Right renal cortex interstitium (tissue), 3 donors: Measurements from ENCODE around the gene YY1AP1. TPM values are rescaled to one million over a fixed set of nuclear protein-coding genes. Genes with fewer than 3 reads are reported as not detected.
"Not testable (repeated sequence)": the region's sequence is repeated elsewhere in the genome, so short reads cannot be mapped to it uniquely, and the experiment has no call there.

Experiments used
- DNase-seq, 3 donors: peaks; one replicate each; pipeline ENCODE4 v3.0.0-alpha.2; 2013; ENCODE audit warnings: low read depth in 3 of 3, low spot score in 2 of 3
- polyA plus RNA-seq, 3 donors: library from polyadenylated mRNA; unstranded; fragments of 120-200 nt; gene quantifications; one replicate each; pipeline ENCODE4 v1.2.1, GENCODE V29; 2013; ENCODE audit not compliant: insufficient read length in 3 of 3

Gene YY1AP1
- polyA plus RNA-seq, 3 donors, result 68.9 to 81.2 (median 69.1) TPM

- DNase-seq, result no peak
These were observed 38.9 kb downstream of the YY1AP1 start for GRCh38 chr1:155649676-155650075.

GRCh38 chr1:155648207-155649147, 40.1 kb downstream of the YY1AP1 start:
- no peak for DNase-seq

- DNase-seq, result no peak
These were observed 42.3 kb downstream of the YY1AP1 start for GRCh38 chr1:155646307-155646706.

GRCh38 chr1:155645648-155646047, 42.9 kb downstream of the YY1AP1 start:
- DNase-seq, result no peak

GRCh38 chr1:155645034-155645598, 43.5 kb downstream of the YY1AP1 start:
- no peak for DNase-seq

GRCh38 chr1:155643230-155643629, 45.3 kb downstream of the YY1AP1 start:
- no peak for DNase-seq

GRCh38 chr1:155642559-155643180, 45.9 kb downstream of the YY1AP1 start:
- DNase-seq, result not testable (repeated sequence)

GRCh38 chr1:155640367-155640766, 48.2 kb downstream of the YY1AP1 start:
- DNase-seq, result no peak

GRCh38 chr1:155636397-155637153, 52.0 kb downstream of the YY1AP1 start:
- DNase-seq, result no peak

- DNase-seq, result not testable (repeated sequence)
These were observed 62.1 kb downstream of the YY1AP1 start for GRCh38 chr1:155626428-155626827.

GRCh38 chr1:155623357-155623756, 65.2 kb downstream of the YY1AP1 start:
- no peak for DNase-seq

GRCh38 chr1:155622191-155622590, 66.4 kb downstream of the YY1AP1 start:
- DNase-seq, result no peak

- DNase-seq, result not testable (repeated sequence)
These were observed 75.3 kb downstream of the YY1AP1 start for GRCh38 chr1:155613226-155613625.

- DNase-seq, result not testable (repeated sequence)
These were observed 78.3 kb downstream of the YY1AP1 start for GRCh38 chr1:155610257-155610647.

- DNase-seq, result peak; percentile 73 to 88 (median 86)
These were observed 78.9 kb downstream of the YY1AP1 start, which contains the start of gene MSTO1 for GRCh38 chr1:155609515-155610256. TSS of gene MSTO1 (plus strand) at chr1:155610218. CDS start at chr1:155610249, 31 bp downstream.

Other genes with a start within 250 kb of the YY1AP1 start
- gene ASH1L, start 126.0 kb downstream of the YY1AP1 start, polyA plus RNA-seq, result 10 to 100 TPM; 38.4 to 43.9 (median 39.7) TPM
- 10 to 100 TPM; 48.5 to 57.5 (median 49.0) TPM for gene MSTO1, start 78.6 kb downstream of the YY1AP1 start, polyA plus RNA-seq
- 100 to 1,000 TPM; 107 to 116 (median 110) TPM for gene DAP3, start 317 bp upstream of the YY1AP1 start, polyA plus RNA-seq
- 10 to 100 TPM; 37.9 to 47.9 (median 40.0) TPM for gene GON4L, start 168.4 kb upstream of the YY1AP1 start, polyA plus RNA-seq
- 10 to 100 TPM; 18.5 to 20.9 (median 20.7) TPM for gene SYT11, start 170.8 kb upstream of the YY1AP1 start, polyA plus RNA-seq
- gene RIT1, start 222.6 kb upstream of the YY1AP1 start, polyA plus RNA-seq, result 10 to 100 TPM; 50.4 to 54.9 (median 52.9) TPM
- gene KHDC4, start 245.6 kb upstream of the YY1AP1 start, polyA plus RNA-seq, result 10 to 100 TPM; 46.1 to 48.2 (median 48.1) TPM